AG10803 (cell line): ENCODE measurements around the gene SLC6A4.

Experiments
- DNase-seq: peaks from one replicate; pipeline ENCODE4 v3.0.0; 2010; ENCODE audit warnings: low read depth
- H3K4me3 ChIP-seq: 2 replicates; pipeline ENCODE4 v1.5.1; 2011; ENCODE audit warnings: mild to moderate bottlenecking, low read length, control low read depth
- TF ChIP-seq, protein P1 (sequence below): conservative IDR thresholded peaks from 2 replicates; pipeline ENCODE4 v1.5.1; 2011; ENCODE audit warnings: mild to moderate bottlenecking, low read length, control low read depth, inconsistent platforms

SLC6A4 gene

DNA sequence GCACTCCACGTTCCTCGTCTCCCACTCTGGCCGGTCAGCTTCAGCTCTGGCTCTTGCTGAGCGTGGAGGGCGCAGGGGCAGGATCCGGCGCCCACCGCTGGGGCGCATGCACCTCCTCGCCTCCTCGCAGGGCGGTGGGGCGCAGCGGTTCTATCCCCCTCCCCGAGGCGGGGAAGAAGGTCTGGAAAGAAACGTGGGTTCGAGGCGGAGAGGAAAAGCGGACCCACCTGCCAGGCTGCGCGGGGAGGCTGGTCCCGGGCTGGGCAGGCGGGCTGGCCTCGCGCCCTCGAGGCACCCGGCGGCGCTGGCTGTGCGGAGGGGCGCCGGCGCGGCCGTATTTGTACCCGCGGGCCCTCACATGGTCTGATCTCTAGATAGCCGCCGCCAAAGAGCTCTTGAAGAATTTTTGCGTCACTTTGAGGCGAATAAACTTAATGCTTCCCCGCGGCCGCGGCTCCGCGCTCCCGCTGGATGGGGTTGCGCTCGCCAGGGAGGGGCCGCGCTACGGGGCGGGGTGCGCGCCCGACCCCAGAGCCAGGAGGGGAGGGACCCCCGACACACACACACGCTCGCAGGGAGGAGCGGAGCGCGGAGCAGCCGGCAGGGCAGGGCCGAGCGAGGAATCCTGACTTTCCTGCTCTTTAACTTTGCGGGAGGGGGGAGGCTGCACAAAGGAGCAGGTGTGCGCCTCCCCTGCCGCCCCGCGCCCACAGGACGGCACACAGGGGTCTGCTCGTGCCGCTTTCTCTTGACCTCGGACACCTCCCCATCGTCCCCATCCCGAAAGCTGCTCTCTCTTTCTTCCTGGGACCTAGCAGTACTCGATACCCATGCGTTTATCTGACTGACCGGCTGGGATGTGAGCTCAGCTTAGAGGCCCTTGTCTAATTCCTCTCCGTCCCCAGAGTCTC is at the start of gene SLC6A4:
Gene SLC6A4 (minus strand): TSS at position 312 of the 911 bp plus-strand sequence. CDS start 13,739 bp downstream, outside the sequence.
- DNase-seq, result no peak
- TF ChIP-seq, protein P1, sequence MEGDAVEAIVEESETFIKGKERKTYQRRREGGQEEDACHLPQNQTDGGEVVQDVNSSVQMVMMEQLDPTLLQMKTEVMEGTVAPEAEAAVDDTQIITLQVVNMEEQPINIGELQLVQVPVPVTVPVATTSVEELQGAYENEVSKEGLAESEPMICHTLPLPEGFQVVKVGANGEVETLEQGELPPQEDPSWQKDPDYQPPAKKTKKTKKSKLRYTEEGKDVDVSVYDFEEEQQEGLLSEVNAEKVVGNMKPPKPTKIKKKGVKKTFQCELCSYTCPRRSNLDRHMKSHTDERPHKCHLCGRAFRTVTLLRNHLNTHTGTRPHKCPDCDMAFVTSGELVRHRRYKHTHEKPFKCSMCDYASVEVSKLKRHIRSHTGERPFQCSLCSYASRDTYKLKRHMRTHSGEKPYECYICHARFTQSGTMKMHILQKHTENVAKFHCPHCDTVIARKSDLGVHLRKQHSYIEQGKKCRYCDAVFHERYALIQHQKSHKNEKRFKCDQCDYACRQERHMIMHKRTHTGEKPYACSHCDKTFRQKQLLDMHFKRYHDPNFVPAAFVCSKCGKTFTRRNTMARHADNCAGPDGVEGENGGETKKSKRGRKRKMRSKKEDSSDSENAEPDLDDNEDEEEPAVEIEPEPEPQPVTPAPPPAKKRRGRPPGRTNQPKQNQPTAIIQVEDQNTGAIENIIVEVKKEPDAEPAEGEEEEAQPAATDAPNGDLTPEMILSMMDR, result no peak

GRCh38 chr17:30279156-30279555 is 43.7 kb upstream of the SLC6A4 start:
- TF ChIP-seq, protein P1, result no peak
- DNase-seq, result no peak
- no peak overlapping the region for H3K4me3 ChIP-seq

More for the DNA sequence above, at the start of gene SLC6A4:
- H3K4me3 ChIP-seq, result peak within 1 kb of the TSS; percentile 53

DNA sequence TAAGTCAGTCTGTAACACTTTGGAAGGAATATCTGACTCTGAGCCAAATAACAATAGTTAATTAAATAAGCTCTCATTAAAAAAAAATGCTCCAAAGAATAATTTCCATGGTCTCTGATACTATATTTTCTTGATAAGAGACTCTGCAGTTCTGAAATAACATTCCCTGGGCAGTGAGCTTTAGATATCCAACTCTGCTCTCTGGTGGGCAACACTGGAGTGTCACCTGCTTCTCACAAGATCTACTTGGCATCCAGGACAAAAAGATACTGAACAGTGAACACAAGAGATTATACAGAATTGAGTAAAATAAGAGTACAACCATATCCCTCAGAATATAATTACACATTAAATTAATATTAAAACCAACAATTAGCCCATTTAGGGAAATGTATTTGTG is 42.5 kb upstream of the SLC6A4 start:
- TF ChIP-seq, protein P1, result peak; percentile 51
- peak; percentile 31 for DNase-seq
- no peak overlapping the region for H3K4me3 ChIP-seq

GRCh38 chr17:30275911-30276310 is 40.4 kb upstream of the SLC6A4 start:
- TF ChIP-seq, protein P1, result no peak
- no peak for DNase-seq
- H3K4me3 ChIP-seq, result no peak overlapping the region

- H3K4me3 ChIP-seq, result no peak overlapping the region
- no peak for DNase-seq
- TF ChIP-seq, protein P1, result no peak
Measured at GRCh38 chr17:30274887-30275286, 39.4 kb upstream of the SLC6A4 start.

DNA sequence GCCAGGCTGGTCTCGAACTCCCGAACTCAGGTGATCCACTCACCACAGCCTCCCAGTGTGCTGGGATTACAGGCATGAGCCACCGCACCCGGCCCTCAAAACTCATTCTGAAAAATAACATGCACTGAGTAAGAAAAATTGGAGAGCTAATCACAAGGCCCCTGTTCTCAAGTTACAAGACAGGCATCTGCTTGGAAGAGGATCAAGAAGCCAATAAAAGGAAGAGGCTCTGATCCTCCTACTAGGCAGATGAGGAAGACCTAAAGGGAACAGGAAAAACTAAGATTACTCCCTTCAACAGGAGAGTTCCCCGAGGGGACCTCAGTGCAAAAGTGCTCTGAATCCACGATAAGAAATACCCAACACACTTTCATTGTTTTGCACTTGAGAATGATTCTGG is 37.9 kb upstream of the SLC6A4 start:
- DNase-seq, result no peak
- TF ChIP-seq, protein P1, result no peak
- no peak overlapping the region for H3K4me3 ChIP-seq

DNA sequence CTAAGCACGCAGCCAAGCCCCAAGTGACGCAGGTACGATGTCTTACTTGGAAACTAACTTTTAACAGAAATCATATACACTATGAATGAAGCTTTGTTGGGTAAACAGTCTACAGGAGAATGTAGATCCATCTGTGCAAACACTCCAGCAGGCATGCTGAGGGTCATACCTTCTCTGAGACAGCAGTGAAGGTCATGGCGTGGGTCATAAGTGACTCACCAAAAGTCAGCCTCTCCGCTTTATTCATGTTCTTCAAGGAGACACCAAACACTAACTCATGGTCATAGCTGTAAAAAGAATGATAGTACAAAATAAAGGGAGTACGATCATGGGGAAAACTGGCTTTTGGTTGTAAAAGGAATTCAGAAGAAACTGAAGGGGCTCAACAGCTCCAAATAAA is 35.6 kb upstream of the SLC6A4 start:
- DNase-seq, result no peak
- no peak overlapping the region for H3K4me3 ChIP-seq
- TF ChIP-seq, protein P1, result no peak
